HepG2 (cell line): ENCODE measurements around the gene CALML6.

Experiments
- NR3C1 ChIP-seq: sonication (generic); formaldehyde crosslinking; IDR thresholded peaks from 2 replicates; pipeline ENCODE4 v1.4.0; 2020; ENCODE audit warnings: missing genetic modification reagents
- POLR2AphosphoS5 ChIP-seq: IDR thresholded peaks from 2 replicates; pipeline ENCODE4 v1.6.1; 2012; ENCODE audit warnings: low read depth, low read length
- PPARG ChIP-seq: conservative IDR thresholded peaks from 2 replicates; pipeline ENCODE4 v1.6.1; 2016; ENCODE audit warnings: missing biosample characterization, missing genetic modification reagents
- SUZ12 ChIP-seq: fragments of 150-350 bp; IDR thresholded peaks from 2 replicates; pipeline ENCODE4 v1.6.1; 2014; ENCODE audit warnings: low read depth, low read length

- no peak for TF ChIP-seq NR3C1
- no peak for TF ChIP-seq PPARG
- TF ChIP-seq SUZ12, result no peak
- no peak for TF ChIP-seq POLR2AphosphoS5
These were observed 42.5 kb downstream of the CALML6 start for GRCh38 chr1:1957533-1957961.
